Left ventricle myocardium inferior (tissue), 1 donor: Measurements from ENCODE around the gene FMNL3. TPM values are rescaled to one million over a fixed set of nuclear protein-coding genes. Genes with fewer than 3 reads are reported as not detected.

Experiments
- DNase-seq: peaks from one replicate; pipeline ENCODE4 v3.0.0-alpha.2; 2020
- H3K27ac ChIP-seq: fragments of 200-600 bp; replicated peaks from 2 replicates; pipeline ENCODE4 v1.8.0; 2021
- H3K27me3 ChIP-seq: fragments of 200-600 bp; 2 replicates; pipeline ENCODE4 v1.8.0; 2021; ENCODE audit warnings: low read depth
- H3K36me3 ChIP-seq: fragments of 200-600 bp; 2 replicates; pipeline ENCODE4 v1.8.0; 2021
- H3K4me1 ChIP-seq: fragments of 200-600 bp; 2 replicates; pipeline ENCODE4 v1.8.0; 2021
- H3K4me3 ChIP-seq: fragments of 200-600 bp; 2 replicates; pipeline ENCODE4 v1.8.0; 2021; ENCODE audit warnings: mild to moderate bottlenecking, moderate library complexity
- H3K9me3 ChIP-seq: fragments of 200-600 bp; replicated peaks from 2 replicates; pipeline ENCODE4 v1.8.0; 2021
- CTCF ChIP-seq: fragments of 200-600 bp; IDR thresholded peaks from 2 replicates; pipeline ENCODE4 v1.8.0; 2021; ENCODE audit warnings: antibody characterized with exemption, mild to moderate bottlenecking, borderline replicate concordance
- intact Hi-C: fragments of 100-400 bp; cut with micrococcal nuclease; formaldehyde crosslinking; loops from one replicate; pipeline ENCODE4 v1.11.0; 2022
- total RNA-seq: library from RNA; stranded (reverse); fragmentation: NEBNext Ultra II Directional; extraction: Animal tissue kit (Norgen Biotek cat#: 25700); gene quantifications from one replicate; pipeline ENCODE4 v1.2.1, GENCODE V29; 2021
- donor health status: DM: no; HTN: yes; CAD: no; lungs with severe emphysema.

FMNL3 gene
- total RNA-seq, 1 donor from 2014 or later = 10.4 TPM

GRCh38 chr12:49675137-49675536 is 32.1 kb downstream of the FMNL3 start:
- Histone ChIP-seq H3K27me3 (no peaks in the 10 kb centered on the region), H3K4me1 (peaks cover 70% of the 10 kb centered on the region), H3K36me3 (no peaks in the 10 kb centered on the region), H3K4me3 (no peak overlapping the region), H3K9me3 (no peaks in the 10 kb centered on the region), H3K27ac (peak overlapping the region; percentile 90)
- intact Hi-C loops = no loop called here
- no peak for TF ChIP-seq CTCF
- no peak for DNase-seq

- TF ChIP-seq CTCF = no peak
- no peak for DNase-seq
- intact Hi-C loops = no loop called here
Observed at GRCh38 chr12:49674318-49674981, 32.8 kb downstream of the FMNL3 start.

GRCh38 chr12:49673446-49674317 is 33.5 kb downstream of the FMNL3 start:
- TF ChIP-seq CTCF = peak; percentile 76
- Histone ChIP-seq H3K9me3 (no peaks in the 10 kb centered on the region), H3K4me3 (peak overlapping the region; percentile 24), H3K27ac (peak overlapping the region; percentile 90), H3K27me3 (no peaks in the 10 kb centered on the region), H3K4me1 (peaks cover 76% of the 10 kb centered on the region), H3K36me3 (no peaks in the 10 kb centered on the region)
- peak; percentile 92 for DNase-seq
- intact Hi-C loops = no loop called here

More at GRCh38 chr12:49674318-49674981, 32.8 kb downstream of the FMNL3 start:
- Histone ChIP-seq H3K27me3 (no peaks in the 10 kb centered on the region), H3K36me3 (no peaks in the 10 kb centered on the region), H3K27ac (peak overlapping the region; percentile 90), H3K4me1 (peaks cover 76% of the 10 kb centered on the region), H3K9me3 (no peaks in the 10 kb centered on the region), H3K4me3 (peak overlapping the region; percentile 24)

- DNase-seq = no peak
- no peaks in the 10 kb centered on the region for H3K36me3 ChIP-seq
- peak overlapping the region; percentile 24 for H3K4me3 ChIP-seq
- H3K27ac ChIP-seq = peak overlapping the region; percentile 90
- H3K9me3 ChIP-seq = no peaks in the 10 kb centered on the region
- no peak for TF ChIP-seq CTCF
- H3K27me3 ChIP-seq = no peaks in the 10 kb centered on the region
- peaks cover 78% of the 10 kb centered on the region for H3K4me1 ChIP-seq
- intact Hi-C loops = no loop called here
Observed at GRCh38 chr12:49672301-49673217, 34.6 kb downstream of the FMNL3 start.
